A549 treated with AZD2906 at 1 μM for 4 hours (cell line): ENCODE measurements around the gene NFIA. TPM values are rescaled to one million over a fixed set of nuclear protein-coding genes. Genes with fewer than 3 reads are reported as not detected.

Experiments
- total RNA-seq: library from RNA; stranded (reverse); fragments of 200-300 nt; extraction: Qiagen RNA extraction; gene quantifications from 5 replicates; pipeline ENCODE4 v1.2.3, GENCODE V29; 2022

NFIA gene
- 6.5 to 8.9 TPM (median 8.6 TPM) in 5 replicates for total RNA-seq

GRCh38 chr1:61082311-61083012, at the start of gene NFIA:
Gene NFIA, plus strand, starts transcription at chr1:61082561.

